K562 (cell line): Measurements from ENCODE around the gene RETN. TPM values are rescaled to one million over a fixed set of nuclear protein-coding genes. Genes with fewer than 3 reads are reported as not detected.
A peak's percentile ranks its signal among the peaks of the same experiment; 100 is the strongest.

ENCODE experiments used
- ATF4 ChIP-seq: fragments of 450-650 bp; formaldehyde crosslinking; IDR thresholded peaks from 2 replicates; pipeline ENCODE4 v1.4.0; 2022; ENCODE audit warnings: mild to moderate bottlenecking, moderate library complexity
- BRCA1 ChIP-seq, 2 experiments: fragments of 450-650 bp in 1 of 2; sonication (generic) in 1 of 2; formaldehyde crosslinking in 1 of 2; IDR thresholded peaks; 2 replicates each; pipeline versions ENCODE4 v1.5.0 to v1.6.1; 2017 to 2020; ENCODE audit warnings: mild to moderate bottlenecking in 1 of 2, missing genetic modification reagents in 1 of 2
- CBX2 ChIP-seq: fragments of 200-600 bp; sonication (generic); IDR thresholded peaks from one replicate; pipeline ENCODE4 v1.6.1; 2012; ENCODE audit warnings: mild to moderate bottlenecking, low read length, inconsistent platforms; ENCODE audit not compliant: insufficient read depth, poor library complexity, severe bottlenecking
- ETV5 ChIP-seq: sonication (generic); formaldehyde crosslinking; IDR thresholded peaks from 2 replicates; pipeline ENCODE4 v1.4.0; 2020; ENCODE audit warnings: low read depth, mild to moderate bottlenecking, missing genetic modification reagents
- HCFC1 ChIP-seq: IDR thresholded peaks from 2 replicates; pipeline ENCODE4 v1.6.1; 2012; ENCODE audit warnings: low read depth, low read length, improper control_type of control experiment
- MAFK ChIP-seq: IDR thresholded peaks from 2 replicates; pipeline ENCODE4 v1.6.1; 2011; ENCODE audit warnings: low read length, improper control_type of control experiment
- NCOR1 ChIP-seq: fragments of 450-650 bp; IDR thresholded peaks from 2 replicates; pipeline ENCODE4 v1.6.1; 2016; ENCODE audit warnings: mild to moderate bottlenecking, moderate library complexity
- NFXL1 ChIP-seq: fragments of 450-650 bp; formaldehyde crosslinking; IDR thresholded peaks from 2 replicates; pipeline ENCODE4 v1.4.0; 2021; ENCODE audit warnings: mild to moderate bottlenecking
- PRMT5 ChIP-seq: sonication (generic); formaldehyde crosslinking; IDR thresholded peaks from 2 replicates; pipeline ENCODE4 v1.5.0; 2020; ENCODE audit warnings: missing genetic modification reagents
- RB1 ChIP-seq: fragments of 450-650 bp; IDR thresholded peaks from 2 replicates; pipeline ENCODE4 v1.6.1; 2017; ENCODE audit warnings: low read depth, mild to moderate bottlenecking
- RFX7 ChIP-seq: fragments of 250-450 bp; sonication (Bioruptor Pico); IDR thresholded peaks from 2 replicates; pipeline ENCODE4 v1.5.1; 2021; ENCODE audit warnings: mild to moderate bottlenecking
- STAT5B ChIP-seq: fragments of 250-450 bp; sonication (Bioruptor Pico); IDR thresholded peaks from 2 replicates; pipeline ENCODE4 v1.8.0; 2021; ENCODE audit warnings: mild to moderate bottlenecking, inconsistent platforms
- THRB ChIP-seq: fragments of 450-650 bp; formaldehyde crosslinking; conservative IDR thresholded peaks from 2 replicates; pipeline ENCODE4 v1.4.0; 2022; ENCODE audit warnings: mild to moderate bottlenecking, missing genetic modification characterization
- ZBTB40 ChIP-seq, 2 experiments: fragments of 450-650 bp in 1 of 2; sonication (generic) in 1 of 2; formaldehyde crosslinking in 1 of 2; IDR thresholded peaks; 2 replicates each; pipeline versions ENCODE4 v1.7.1 to v1.9.0; 2016 to 2022; ENCODE audit warnings: inconsistent platforms in 1 of 2, mild to moderate bottlenecking in 1 of 2, missing genetic modification reagents in 1 of 2
- ZKSCAN3 ChIP-seq: fragments of 250-450 bp; sonication (Bioruptor Pico); IDR thresholded peaks from 2 replicates; pipeline ENCODE4 v1.4.0; 2020
- ZNF212 ChIP-seq: fragments of 450-650 bp; formaldehyde crosslinking; IDR thresholded peaks from 2 replicates; pipeline ENCODE4 v1.4.0; 2020; ENCODE audit warnings: mild to moderate bottlenecking
- ZNF445 ChIP-seq: fragments of 250-450 bp; sonication (Bioruptor Pico); IDR thresholded peaks from 2 replicates; pipeline ENCODE4 v1.4.0; 2020; ENCODE audit warnings: low read depth, mild to moderate bottlenecking, moderate library complexity
- ZNF778 ChIP-seq: fragments of 450-650 bp; formaldehyde crosslinking; IDR thresholded peaks from 2 replicates; pipeline ENCODE4 v1.4.0; 2020; ENCODE audit warnings: mild to moderate bottlenecking, moderate library complexity
- polyA plus RNA-seq, 8 experiments: library from polyadenylated mRNA; depleted of rRNA in 4 of 8; stranded (reverse) in 5 of 8; unstranded in 3 of 8; fragments of >200 nt; fragmentation: Nextera tagmentation in 2 of 8; fragmentation: Illumina TruSeq in 1 of 8; extraction: Ambion mirVana in 2 of 8; extraction: Trizol in 1 of 8; gene quantifications; 2 replicates each; pipeline versions ENCODE4 v1.2.1 to v1.2.3, GENCODE V29; 2011 to 2014; ENCODE audit warnings: inconsistent platforms in 1 of 8, missing spikeins in 1 of 8
- total RNA-seq, 7 experiments: library from RNA; depleted of rRNA in 6 of 7; stranded (reverse); fragments of >200 nt in 6 of 7; fragmentation: Illumina TruSeq in 2 of 7; extraction: Trizol in 2 of 7; gene quantifications; 2 replicates each; pipeline versions ENCODE4 v1.2.1 to v1.2.3, GENCODE V29; 2011 to 2021; ENCODE audit warnings: low replicate concordance in 1 of 7

RETN gene
- total and polyA plus RNA-seq, 9 of the 15 experiments (the other 6 are each of a cell fraction or from before 2014, with no cell fraction given) = not detected

- TF ChIP-seq ZBTB40 (IDR thresholded peaks at IDR 0.05) = peak; percentile 95
- TF ChIP-seq ZBTB40 (CRISPR knock-in tag; IDR thresholded peaks at IDR 0.05) = no peak
- TF ChIP-seq RB1 = peak; percentile 41; the same call in 1 of the 2 replicates
- no peak for TF ChIP-seq ZKSCAN3 (CRISPR knock-in tag)
- TF ChIP-seq ATF4 = no peak
- TF ChIP-seq RFX7 = no peak
- no peak for TF ChIP-seq PRMT5 (CRISPR knock-in tag)
- TF ChIP-seq CBX2 = no peak
- TF ChIP-seq MAFK = no peak; the same call in 1 of the 2 replicates
- TF ChIP-seq ZNF778 = no peak
- peak; percentile 84 for TF ChIP-seq HCFC1
- no peak for TF ChIP-seq STAT5B
- peak; percentile 74; the same call in 1 of the 2 replicates for TF ChIP-seq ETV5
- TF ChIP-seq ZNF445 (CRISPR knock-in tag) = no peak
- no peak for TF ChIP-seq BRCA1 (IDR thresholded peaks at IDR 0.05)
- no peak for TF ChIP-seq BRCA1 (CRISPR knock-in tag; IDR thresholded peaks at IDR 0.05)
- TF ChIP-seq ZNF212 (CRISPR knock-in tag) = no peak
- TF ChIP-seq NFXL1 = no peak
- TF ChIP-seq THRB (CRISPR knock-in tag) = no peak
- no peak for TF ChIP-seq NCOR1
These were observed 39.3 kb upstream of the RETN start, which contains the start of the genes PET100 and XAB2 (continued) for GRCh38 chr19:7629347-7630054.
